Uterus (tissue), 4 donors: ENCODE measurements around the gene WNT7A. TPM values are rescaled to one million over a fixed set of nuclear protein-coding genes. Genes with fewer than 3 reads are reported as not detected.

Source experiments
- DNase-seq, 2 donors: peaks; one replicate each; pipeline ENCODE4 v3.0.0-alpha.2; 2019 to 2020
- H3K27ac ChIP-seq, 2 donors: fragments of 200-600 bp; sonication (generic); 1 replicate in 1 of 2; 2 replicates in 1 of 2; pipeline ENCODE4 v1.5.1; 2016 to 2018
- H3K27me3 ChIP-seq, 2 donors: fragments of 200-600 bp; sonication (generic); one replicate each; pipeline ENCODE4 v1.5.1; 2018 to 2019; ENCODE audit warnings: control low read depth in 1 of 2
- H3K36me3 ChIP-seq, 2 donors: fragments of 200-600 bp; sonication (generic); one replicate each; pipeline ENCODE4 v1.5.1; 2019; ENCODE audit warnings: control low read depth in 1 of 2
- H3K4me1 ChIP-seq, 2 donors: fragments of 200-600 bp; sonication (generic); one replicate each; pipeline ENCODE4 v1.5.1; 2018 to 2019; ENCODE audit warnings: control low read depth in 1 of 2
- H3K4me3 ChIP-seq, 2 donors: fragments of 200-600 bp; sonication (generic); 1 replicate in 1 of 2; 2 replicates in 1 of 2; pipeline ENCODE4 v1.5.1; 2018 to 2019; ENCODE audit warnings: mild to moderate bottlenecking in 1 of 2
- H3K9me3 ChIP-seq, 2 donors: fragments of 200-600 bp; sonication (generic); one replicate each; pipeline ENCODE4 v1.5.1; 2019; ENCODE audit warnings: control low read depth in 1 of 2
- CTCF ChIP-seq, 4 experiments: fragments of 200-600 bp in 2 of 4; fragments of 450-650 bp in 2 of 4; sonication (generic) in 2 of 4; IDR thresholded peaks; one replicate each; pipeline ENCODE4 v1.5.1; 2016 to 2019; ENCODE audit warnings: antibody characterized with exemption in 4 of 4, mild to moderate bottlenecking in 2 of 4, moderate library complexity in 1 of 4
- POLR2A ChIP-seq, 2 donors: fragments of 450-650 bp; IDR thresholded peaks; one replicate each; pipeline ENCODE4 v1.6.1; 2016; ENCODE audit warnings: antibody characterized with exemption in 2 of 2, mild to moderate bottlenecking in 1 of 2, moderate library complexity in 1 of 2
- intact Hi-C: fragments of 100-400 bp; cut with DNase I; formaldehyde crosslinking; loops from one replicate; pipeline ENCODE4 v1.15.1; 2023; ENCODE audit warnings: low total_unique reads
- total RNA-seq, 4 donors: library from RNA; depleted of rRNA in 3 of 4; stranded (reverse); fragments of >200 nt in 3 of 4; gene quantifications; one replicate each; pipeline versions ENCODE4 v1.1.0 to v1.2.4, GENCODE V29; 2014 to 2023
- donor health status: DM: yes; HTN: yes; CAD: no.

WNT7A gene
- total RNA-seq, 4 donors from 2014 or later: 0.21 to 19.8 (median 0.26) TPM; not detected in 1

- no peak overlapping the region for H3K27ac ChIP-seq
- intact Hi-C loops: no loop called here
- TF ChIP-seq CTCF (IDR thresholded peaks at IDR 0.05) (peak in 1 of 4 experiments; percentile 24), POLR2A (IDR thresholded peaks at IDR 0.05) (no peak)
- H3K27me3 ChIP-seq: no peaks in the 10 kb centered on the region
- no peak for DNase-seq
- H3K36me3 ChIP-seq: no peaks in the 10 kb centered on the region
- H3K4me1 ChIP-seq: no peaks in the 10 kb centered on the region
- no peaks in the 10 kb centered on the region for H3K9me3 ChIP-seq
- H3K4me3 ChIP-seq: no peak overlapping the region
These were observed 5.2 kb upstream of the WNT7A start for GRCh38 chr3:13884851-13885703.

- H3K9me3 ChIP-seq: no peaks in the 10 kb centered on the region
- intact Hi-C loops: no loop called here
- DNase-seq: no peak
These were observed 3.8 kb upstream of the WNT7A start for GRCh38 chr3:13883681-13884080.

GRCh38 chr3:13882876-13883275, 3.0 kb upstream of the WNT7A start:
- H3K4me1 ChIP-seq: peaks cover 0 to 16% of the 10 kb centered on the region in 2 donors
- no peak for DNase-seq
- no peak overlapping the region for H3K4me3 ChIP-seq
- H3K9me3 ChIP-seq: no peaks in the 10 kb centered on the region
- H3K27ac ChIP-seq: no peak overlapping the region
- TF ChIP-seq CTCF (IDR thresholded peaks at IDR 0.05) (no peak), POLR2A (IDR thresholded peaks at IDR 0.05) (no peak)
- peaks cover under 1 to 11% of the 10 kb centered on the region in 2 donors for H3K27me3 ChIP-seq
- intact Hi-C loops: no loop called here
- no peaks in the 10 kb centered on the region for H3K36me3 ChIP-seq

More at GRCh38 chr3:13883681-13884080, 3.8 kb upstream of the WNT7A start:
- Histone ChIP-seq H3K36me3 (no peaks in the 10 kb centered on the region), H3K4me3 (no peak overlapping the region), H3K27ac (no peak overlapping the region), H3K4me1 (peaks cover 0 to 11% of the 10 kb centered on the region in 2 donors), H3K27me3 (peaks cover 0 to 8% of the 10 kb centered on the region in 2 donors)
- no peak for TF ChIP-seq POLR2A (IDR thresholded peaks at IDR 0.05)
- no peak for TF ChIP-seq CTCF (IDR thresholded peaks at IDR 0.05)

- Histone ChIP-seq H3K36me3 (no peaks in the 10 kb centered on the region), H3K27ac (no peak overlapping the region), H3K4me3 (no peak overlapping the region), H3K4me1 (peaks cover 0 to 16% of the 10 kb centered on the region in 2 donors), H3K27me3 (peaks cover 4 to 19% of the 10 kb centered on the region in 2 donors), H3K9me3 (no peaks in the 10 kb centered on the region)
- no peak for DNase-seq
- intact Hi-C loops: no loop called here
- TF ChIP-seq CTCF (IDR thresholded peaks at IDR 0.05): no peak
- TF ChIP-seq POLR2A (IDR thresholded peaks at IDR 0.05): no peak
These were observed 1.9 kb upstream of the WNT7A start for GRCh38 chr3:13881536-13882410.
